Activated CD4-positive, alpha-beta T cell treated with anti-CD3 and anti-CD28 coated beads, Interleukin-2, amount 50 U/mL, for 1 hour (primary cell): ENCODE results near the gene DENND2A.
"Not testable (repeated sequence)": the region's sequence is repeated elsewhere in the genome, so short reads cannot be mapped to it uniquely, and the experiment has no call there.

Source experiments
- DNase-seq: peaks from one replicate; pipeline ENCODE4 v3.0.0-alpha.2; 2020

Gene DENND2A

GRCh38 chr7:140581411-140581810, 59.2 kb downstream of the DENND2A start:
- DNase-seq = no peak

GRCh38 chr7:140577651-140578050, 63.0 kb downstream of the DENND2A start:
- DNase-seq = no peak

GRCh38 chr7:140576589-140576988, 64.0 kb downstream of the DENND2A start:
- DNase-seq = no peak

DNA sequence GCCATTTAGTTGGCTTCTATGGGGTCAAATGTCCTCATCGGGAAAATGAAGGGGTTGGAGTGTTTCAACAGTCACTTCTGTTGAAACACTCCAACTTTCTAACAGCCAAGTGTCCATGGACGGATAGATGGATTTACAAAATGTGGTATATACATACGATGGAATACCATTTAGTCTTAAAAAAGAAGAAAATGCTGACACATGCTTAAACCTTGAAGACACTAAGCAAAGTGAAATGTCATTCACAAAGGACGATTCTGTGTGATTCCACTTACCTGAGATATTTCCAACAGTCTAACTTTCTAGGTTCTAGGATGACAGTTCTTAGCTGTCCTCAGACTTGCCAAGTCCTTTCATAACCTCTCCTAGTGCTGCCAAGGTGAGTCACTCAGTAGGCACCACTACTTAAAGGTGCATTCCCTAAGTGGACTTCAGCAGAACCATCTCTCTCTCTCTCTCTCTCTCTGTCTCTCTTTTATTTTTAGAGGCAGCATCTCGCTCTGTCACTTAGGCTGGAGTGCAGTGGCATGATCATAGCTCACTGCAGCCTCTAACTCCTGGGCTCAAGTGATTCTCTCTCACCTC, 69.0 kb downstream of the DENND2A start:
- no peak for DNase-seq

- no peak for DNase-seq
Measured at GRCh38 chr7:140570120-140570519, 70.5 kb downstream of the DENND2A start.

- no peak for DNase-seq
Measured at GRCh38 chr7:140568021-140568813, 72.4 kb downstream of the DENND2A start.

DNA sequence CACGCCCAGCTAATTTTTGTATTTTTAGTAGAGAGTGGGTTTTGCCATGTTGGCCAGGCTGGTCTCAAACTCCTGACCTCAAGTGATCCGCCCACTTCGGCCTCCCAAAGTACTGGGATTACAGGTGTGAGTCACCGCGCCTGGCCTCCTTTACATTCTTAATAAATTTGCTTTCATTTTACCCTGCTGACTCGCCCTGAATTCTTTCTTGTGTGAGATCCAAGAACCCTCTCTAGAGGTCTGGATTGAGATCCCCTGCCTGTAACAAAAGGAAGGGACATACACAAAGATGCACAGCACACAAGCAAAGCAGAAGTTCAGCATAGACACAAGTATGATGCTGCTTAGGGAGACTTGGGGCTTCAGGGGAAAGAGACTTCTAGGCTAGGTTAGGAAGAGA, 74.4 kb downstream of the DENND2A start:
- not testable (repeated sequence) for DNase-seq

DNA sequence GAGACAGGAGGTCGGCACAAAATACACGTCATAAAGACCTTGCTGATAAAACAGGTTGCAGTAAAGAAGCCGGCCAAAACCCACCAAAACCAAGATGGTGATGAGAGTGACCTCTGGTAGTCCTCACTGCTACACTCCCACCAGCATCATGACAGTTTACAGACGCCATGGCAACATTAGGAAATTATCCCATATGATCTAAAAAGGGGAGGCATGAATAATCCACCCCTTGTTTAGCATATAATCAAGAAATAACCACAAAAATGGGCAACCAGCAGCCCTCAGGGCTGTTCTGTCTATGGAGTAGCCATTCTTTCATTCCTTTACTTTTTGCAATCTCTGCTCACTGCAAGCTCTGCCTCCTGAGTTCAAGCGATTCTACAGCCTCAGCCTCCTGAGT, 74.9 kb downstream of the DENND2A start:
- DNase-seq = not testable (repeated sequence)

DNA sequence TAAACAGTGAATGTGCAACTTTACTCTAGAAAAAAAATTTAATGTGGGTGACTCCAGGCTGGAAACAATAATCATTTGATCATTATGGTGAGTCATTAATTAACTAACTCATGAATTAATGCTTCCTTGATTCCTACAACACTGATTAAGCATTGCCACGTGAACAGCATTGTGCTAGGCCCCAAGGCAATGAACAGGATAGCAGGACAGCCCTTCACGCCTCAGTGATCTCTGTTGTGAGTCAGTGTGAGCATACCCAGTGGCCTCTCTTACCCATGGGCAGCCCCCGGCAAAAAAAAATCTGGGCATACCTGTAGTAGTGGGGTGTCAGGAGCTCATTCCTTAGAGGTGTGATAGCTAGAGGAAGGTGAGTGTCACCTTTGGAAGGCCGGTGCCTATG, 76.0 kb downstream of the DENND2A start:
- no peak for DNase-seq

GRCh38 chr7:140562926-140563481, 77.6 kb downstream of the DENND2A start:
- DNase-seq = no peak

- DNase-seq = no peak
Measured at GRCh38 chr7:140559410-140559809, 81.2 kb downstream of the DENND2A start.

DNA sequence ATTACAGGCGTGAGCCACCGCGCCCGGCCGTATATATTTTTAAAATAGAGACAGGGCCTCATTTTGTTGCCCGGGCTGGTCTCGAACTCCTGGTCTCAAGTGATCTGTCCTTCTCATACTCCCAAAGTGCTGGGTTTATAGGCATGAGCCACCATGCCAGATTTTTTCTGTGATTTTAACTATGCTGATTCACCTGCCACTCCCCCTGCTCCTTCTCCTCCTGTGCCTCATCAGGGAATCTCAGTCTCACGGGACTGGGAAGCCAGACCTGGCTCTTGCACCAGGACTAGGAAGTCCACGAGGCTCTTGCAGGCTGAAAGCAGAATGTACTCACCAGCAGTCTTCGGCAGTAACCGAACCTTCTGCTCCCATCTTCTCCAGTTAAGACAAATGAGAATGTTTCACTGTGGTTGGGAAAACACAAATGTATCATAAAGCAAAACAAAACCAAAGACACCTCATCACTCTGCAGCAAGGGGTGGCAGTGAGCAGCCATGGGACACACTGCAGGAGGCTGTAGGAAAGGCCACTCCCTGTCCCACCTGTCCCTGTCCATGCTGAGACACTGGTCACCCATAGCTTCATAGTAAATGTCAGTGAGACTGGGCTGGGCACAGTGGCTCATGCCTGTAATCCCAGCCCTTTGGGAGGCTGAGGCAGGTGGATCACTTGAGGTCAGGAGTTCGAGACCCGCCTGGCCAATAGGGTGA, 82.6 kb downstream of the DENND2A start:
- DNase-seq = no peak

- no peak for DNase-seq
Measured at GRCh38 chr7:140557069-140557468, 83.5 kb downstream of the DENND2A start.

DNA sequence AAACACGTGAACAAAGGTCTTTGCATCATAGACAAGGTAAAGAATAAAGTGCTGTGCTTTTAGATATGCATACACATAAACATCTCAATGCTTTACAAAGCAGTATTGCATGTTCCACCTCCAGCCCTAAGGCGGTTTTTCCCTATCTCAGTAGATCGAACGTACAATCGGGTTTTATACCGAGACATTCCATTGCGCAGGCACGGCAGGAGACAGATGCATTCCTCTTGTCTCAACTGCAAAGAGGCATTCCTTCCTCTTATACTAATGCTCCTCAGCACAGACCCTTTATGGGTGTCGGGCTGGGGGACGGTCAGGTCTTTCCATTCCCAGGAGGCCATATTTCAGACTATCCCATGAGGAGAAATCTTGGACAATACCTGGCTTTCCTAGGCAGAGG, 87.4 kb downstream of the DENND2A start:
- DNase-seq = not testable (repeated sequence)

DNA sequence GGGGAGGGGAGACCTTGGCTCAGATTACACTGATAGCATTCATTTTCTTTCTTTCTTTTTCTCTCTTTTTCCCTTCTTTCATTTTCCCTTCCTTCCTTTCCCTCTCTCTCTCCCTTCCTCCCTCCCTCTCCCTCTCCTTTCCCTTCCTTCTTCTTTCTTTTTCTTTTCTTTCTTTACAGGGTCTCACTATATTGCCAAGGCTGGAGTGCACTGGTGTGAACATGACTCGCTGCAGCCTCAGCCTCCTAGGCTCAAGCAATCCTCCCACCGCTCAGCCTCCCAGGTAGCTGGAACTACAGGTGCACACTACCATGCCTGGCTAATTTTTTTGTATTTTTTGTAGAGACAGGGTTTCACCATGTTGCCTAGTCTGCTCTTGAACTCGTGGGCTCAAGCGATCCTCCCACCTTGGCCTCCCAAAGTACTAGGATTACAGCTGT, 88.4 kb downstream of the DENND2A start:
- DNase-seq = no peak

- DNase-seq = no peak
Measured at GRCh38 chr7:140551355-140552239, 89.0 kb downstream of the DENND2A start.

GRCh38 chr7:140546947-140547346, 93.7 kb downstream of the DENND2A start:
- no peak for DNase-seq

- DNase-seq = no peak
Measured at GRCh38 chr7:140544388-140544826, 96.2 kb downstream of the DENND2A start.

DNA sequence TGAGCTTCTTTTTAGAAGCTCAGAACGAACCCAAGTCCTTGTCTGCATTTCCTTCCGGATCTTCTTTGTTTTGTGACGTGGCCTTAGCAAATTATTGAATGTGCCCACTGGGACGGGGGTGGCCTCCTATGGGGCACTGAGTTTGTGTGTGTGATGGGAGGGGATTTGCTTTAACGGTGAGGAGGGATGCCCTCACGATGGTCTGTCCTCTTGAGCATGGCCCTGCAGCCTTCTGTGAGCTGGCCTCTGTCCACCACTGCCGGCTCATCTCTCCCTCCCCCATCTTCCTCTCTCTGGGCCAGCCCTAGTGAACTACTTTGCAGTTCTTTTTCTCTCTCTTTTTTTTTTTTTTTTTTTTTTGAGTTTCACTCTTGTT, 98.4 kb downstream of the DENND2A start:
- no peak for DNase-seq

DNA sequence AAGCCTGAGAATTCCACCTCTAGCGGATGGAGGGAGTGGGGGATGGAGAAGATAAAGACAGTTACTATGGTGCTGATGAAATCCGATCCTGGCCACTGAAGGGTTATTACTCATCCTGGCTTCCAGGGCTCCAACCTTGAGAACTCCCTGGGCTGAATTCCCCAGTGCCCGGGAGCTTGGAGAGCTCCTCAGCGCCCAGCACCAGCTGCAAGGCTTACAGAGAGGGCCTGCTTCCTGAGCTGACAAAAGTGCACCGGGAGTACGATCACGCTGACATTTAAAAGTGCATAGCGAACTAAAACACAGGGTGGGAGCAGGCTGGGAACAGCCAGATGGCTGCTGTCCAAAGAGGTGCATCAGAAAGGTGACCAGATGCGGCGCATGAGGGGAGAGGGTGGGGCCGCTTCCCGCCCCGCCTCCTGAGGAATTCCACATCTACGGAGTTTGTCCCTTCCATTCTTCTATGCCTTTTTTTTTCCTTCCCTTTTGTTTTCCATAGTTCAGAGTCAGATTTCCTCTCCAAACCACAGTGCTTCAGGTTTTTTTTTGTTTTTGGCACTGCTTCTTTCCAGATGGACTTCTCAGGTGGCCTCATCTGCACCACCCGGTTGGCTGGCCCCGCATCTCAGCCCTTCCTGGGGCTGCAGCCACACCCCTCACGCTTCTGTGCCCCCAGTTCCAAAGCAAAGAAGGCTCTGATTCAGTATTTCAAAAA, 98.9 kb downstream of the DENND2A start:
- no peak for DNase-seq

DNA sequence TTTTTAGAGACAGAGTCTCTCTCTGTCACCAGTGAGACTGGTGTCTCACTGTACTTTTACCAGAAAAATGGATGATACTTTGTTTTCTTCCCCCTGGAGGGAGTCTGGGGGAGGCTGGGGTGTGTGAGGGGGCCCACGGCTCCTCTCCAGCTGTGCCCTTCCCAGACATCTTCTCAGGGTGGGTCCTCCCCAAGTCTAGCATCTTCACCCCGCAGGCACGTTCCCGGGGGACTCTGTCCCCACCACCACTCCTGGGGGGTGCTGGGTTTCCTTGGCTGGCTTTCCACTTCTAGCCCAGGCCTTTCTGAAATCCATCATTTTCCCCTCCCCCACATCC, 99.5 kb downstream of the DENND2A start:
- no peak for DNase-seq
